ENCODE data around the gene COL18A1. TPM values are rescaled to one million over a fixed set of nuclear protein-coding genes. Genes with fewer than 3 reads are reported as not detected.

Gene COL18A1
- total RNA-seq, 1 donor from 2014 or later: 515 TPM

DNA sequence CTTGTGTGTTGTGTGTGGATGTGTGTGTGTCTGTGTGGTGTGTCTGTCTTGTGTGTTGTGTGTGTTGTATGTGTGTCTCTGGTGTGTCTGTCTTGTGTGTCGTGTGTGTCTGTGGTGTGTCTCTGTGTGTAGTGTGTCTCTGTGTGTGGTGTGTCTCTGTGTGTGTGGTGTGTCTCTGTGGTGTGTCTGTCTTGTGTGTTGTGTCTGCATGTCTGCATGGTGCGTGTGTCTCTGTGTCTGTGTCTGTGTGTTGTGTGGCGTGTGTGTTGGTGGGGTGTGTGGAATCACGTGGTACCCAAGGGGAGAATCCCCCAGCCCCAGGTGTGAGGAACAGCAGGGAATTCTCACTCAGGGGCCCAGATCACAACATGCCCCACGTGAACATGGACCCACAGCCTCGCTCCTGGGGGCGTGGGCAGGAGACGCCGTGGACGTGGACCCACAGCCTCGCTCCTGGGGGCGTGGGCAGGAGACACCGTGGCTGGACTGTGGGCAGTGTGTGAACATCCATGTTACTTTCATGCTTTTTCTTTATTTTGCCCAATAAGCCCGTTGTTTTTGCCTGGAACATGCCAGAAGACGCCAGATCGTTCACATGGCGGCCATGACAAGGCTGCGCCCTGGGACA, 69.5 kb downstream of the COL18A1 start:
- no peak for DNase-seq (ENCODE audit: extremely low spot score, unreplicated experiment)
- no peaks in the 10 kb centered on the region for H3K9me3 Mint-ChIP-seq (ENCODE audit: unreplicated experiment)
- H3K4me3 Mint-ChIP-seq (ENCODE audit: unreplicated experiment): no peak overlapping the region
- H3K27ac Mint-ChIP-seq (ENCODE audit: unreplicated experiment): peak overlapping the region; percentile 12
- H3K27me3 Mint-ChIP-seq (ENCODE audit: unreplicated experiment): no peaks in the 10 kb centered on the region
- H3K36me3 Mint-ChIP-seq (ENCODE audit: unreplicated experiment): peaks cover 13% of the 10 kb centered on the region
- TF ChIP-seq, protein P1, sequence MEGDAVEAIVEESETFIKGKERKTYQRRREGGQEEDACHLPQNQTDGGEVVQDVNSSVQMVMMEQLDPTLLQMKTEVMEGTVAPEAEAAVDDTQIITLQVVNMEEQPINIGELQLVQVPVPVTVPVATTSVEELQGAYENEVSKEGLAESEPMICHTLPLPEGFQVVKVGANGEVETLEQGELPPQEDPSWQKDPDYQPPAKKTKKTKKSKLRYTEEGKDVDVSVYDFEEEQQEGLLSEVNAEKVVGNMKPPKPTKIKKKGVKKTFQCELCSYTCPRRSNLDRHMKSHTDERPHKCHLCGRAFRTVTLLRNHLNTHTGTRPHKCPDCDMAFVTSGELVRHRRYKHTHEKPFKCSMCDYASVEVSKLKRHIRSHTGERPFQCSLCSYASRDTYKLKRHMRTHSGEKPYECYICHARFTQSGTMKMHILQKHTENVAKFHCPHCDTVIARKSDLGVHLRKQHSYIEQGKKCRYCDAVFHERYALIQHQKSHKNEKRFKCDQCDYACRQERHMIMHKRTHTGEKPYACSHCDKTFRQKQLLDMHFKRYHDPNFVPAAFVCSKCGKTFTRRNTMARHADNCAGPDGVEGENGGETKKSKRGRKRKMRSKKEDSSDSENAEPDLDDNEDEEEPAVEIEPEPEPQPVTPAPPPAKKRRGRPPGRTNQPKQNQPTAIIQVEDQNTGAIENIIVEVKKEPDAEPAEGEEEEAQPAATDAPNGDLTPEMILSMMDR (IDR thresholded peaks at IDR 0.05): no peak
- H3K4me1 Mint-ChIP-seq (ENCODE audit: unreplicated experiment): peaks cover 45% of the 10 kb centered on the region

- Mint-ChIP-seq H3K36me3 (ENCODE audit: unreplicated experiment) (peaks cover 13% of the 10 kb centered on the region), H3K9me3 (ENCODE audit: unreplicated experiment) (no peaks in the 10 kb centered on the region), H3K27ac (ENCODE audit: unreplicated experiment) (no peak overlapping the region), H3K27me3 (ENCODE audit: unreplicated experiment) (no peaks in the 10 kb centered on the region), H3K4me1 (ENCODE audit: unreplicated experiment) (peaks cover 38% of the 10 kb centered on the region), H3K4me3 (ENCODE audit: unreplicated experiment) (no peak overlapping the region)
- TF ChIP-seq, protein P1 (IDR thresholded peaks at IDR 0.05): no peak
- DNase-seq (ENCODE audit: extremely low spot score, unreplicated experiment): no peak
Observed at GRCh38 chr21:45475004-45475685, 70.2 kb downstream of the COL18A1 start.

GRCh38 chr21:45475797-45476570, 71.0 kb downstream of the COL18A1 start:
- DNase-seq (ENCODE audit: extremely low spot score, unreplicated experiment): no peak
- TF ChIP-seq, protein P1 (IDR thresholded peaks at IDR 0.05): no peak
- Mint-ChIP-seq H3K27me3 (ENCODE audit: unreplicated experiment) (no peaks in the 10 kb centered on the region), H3K27ac (ENCODE audit: unreplicated experiment) (no peak overlapping the region), H3K4me3 (ENCODE audit: unreplicated experiment) (no peak overlapping the region), H3K4me1 (ENCODE audit: unreplicated experiment) (peaks cover 29% of the 10 kb centered on the region), H3K36me3 (ENCODE audit: unreplicated experiment) (peaks cover 13% of the 10 kb centered on the region), H3K9me3 (ENCODE audit: unreplicated experiment) (no peaks in the 10 kb centered on the region)

DNA sequence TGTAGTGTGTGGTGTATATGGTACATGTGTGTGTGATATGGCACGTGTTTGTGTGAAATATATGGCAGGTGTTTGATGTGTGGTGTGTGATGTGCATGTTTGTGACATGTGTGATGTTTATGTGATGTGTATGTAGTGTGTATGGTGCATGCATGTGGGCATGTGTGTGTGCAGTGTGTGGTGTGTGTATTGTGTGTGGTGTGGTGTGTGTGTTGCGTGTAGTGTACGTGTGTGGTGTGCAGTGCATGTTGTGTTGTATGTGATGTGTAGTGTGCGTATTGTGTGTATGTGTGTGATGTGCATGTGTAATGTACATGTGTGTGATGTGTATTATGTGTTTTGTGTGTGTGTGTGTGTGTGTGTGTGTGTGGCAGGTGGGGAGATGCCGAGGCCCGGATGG, 71.6 kb downstream of the COL18A1 start:
- Mint-ChIP-seq H3K4me3 (ENCODE audit: unreplicated experiment) (no peak overlapping the region), H3K27ac (ENCODE audit: unreplicated experiment) (no peak overlapping the region), H3K4me1 (ENCODE audit: unreplicated experiment) (peaks cover 23% of the 10 kb centered on the region), H3K36me3 (ENCODE audit: unreplicated experiment) (peaks cover 15% of the 10 kb centered on the region), H3K27me3 (ENCODE audit: unreplicated experiment) (no peaks in the 10 kb centered on the region), H3K9me3 (ENCODE audit: unreplicated experiment) (no peaks in the 10 kb centered on the region)
- no peak for DNase-seq (ENCODE audit: extremely low spot score, unreplicated experiment)
- TF ChIP-seq, protein P1 (IDR thresholded peaks at IDR 0.05): no peak

Data from osteocyte (in vitro differentiated cells).